Neural progenitor cell (in vitro differentiated cells): ENCODE data around the gene SKIL.

Experiments
- CTCF ChIP-seq: fragments of 200-600 bp; sonication (generic); IDR thresholded peaks from 2 replicates; pipeline ENCODE4 v1.5.1; 2017; ENCODE audit warnings: antibody characterized with exemption, mild to moderate bottlenecking
- EZH2 ChIP-seq: fragments of 200-600 bp; sonication (generic); IDR thresholded peaks from 2 replicates; pipeline ENCODE4 v1.6.1; 2017; ENCODE audit warnings: antibody characterized with exemption, mild to moderate bottlenecking, moderate library complexity
- EZH2phosphoT487 ChIP-seq: fragments of 200-600 bp; sonication (generic); IDR thresholded peaks from 2 replicates; pipeline ENCODE4 v1.6.1; 2017; ENCODE audit warnings: antibody characterized with exemption

- no peak for TF ChIP-seq CTCF
- no peak for TF ChIP-seq EZH2
- TF ChIP-seq EZH2phosphoT487 = no peak
These were observed 39.6 kb upstream of the SKIL start for GRCh38 chr3:170317954-170318353.
